Vagina (tissue), 2 donors: ENCODE results near the gene THOC7.

Experiments used
- POLR2A ChIP-seq, 2 donors: fragments of 450-650 bp; IDR thresholded peaks; one replicate each; pipeline ENCODE4 v1.6.1; 2017; ENCODE audit warnings: antibody characterized with exemption in 2 of 2, mild to moderate bottlenecking in 2 of 2, moderate library complexity in 2 of 2
- POLR2AphosphoS5 ChIP-seq, 2 donors: sonication (generic); formaldehyde crosslinking; IDR thresholded peaks; one replicate each; pipeline ENCODE4 v1.9.0; 2017; ENCODE audit warnings: antibody characterized with exemption in 2 of 2, mild to moderate bottlenecking in 2 of 2, low read depth in 1 of 2; ENCODE audit not compliant: insufficient read depth in 1 of 2
- TF ChIP-seq, protein P1 (sequence below), 3 experiments: fragments of 450-650 bp in 2 of 3; fragments of 200-600 bp in 1 of 3; sonication (generic) in 1 of 3; IDR thresholded peaks; one replicate each; pipeline ENCODE4 v1.5.1; 2017 to 2019; ENCODE audit warnings: antibody characterized with exemption in 3 of 3, mild to moderate bottlenecking in 2 of 3, moderate library complexity in 2 of 3

DNA sequence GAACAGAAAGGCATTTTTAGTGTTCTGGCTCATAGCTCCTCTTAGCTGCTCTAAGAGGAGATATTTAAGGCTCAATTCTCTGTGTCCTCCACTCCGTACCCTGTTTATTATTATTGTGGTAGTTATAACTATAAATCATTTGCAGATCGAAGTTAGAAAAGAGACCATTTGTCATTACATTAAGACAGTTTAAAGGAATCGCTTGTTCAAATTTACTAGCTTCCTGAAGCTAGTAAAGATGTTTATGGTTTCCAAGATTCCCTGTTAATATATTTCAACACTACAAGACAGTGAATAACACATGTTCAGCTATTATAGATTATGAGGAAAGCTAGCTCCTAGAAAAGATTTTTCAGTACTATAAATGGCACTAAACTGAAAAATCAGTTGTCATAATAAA is 12.7 kb upstream of the THOC7 start:
- TF ChIP-seq, protein P1, sequence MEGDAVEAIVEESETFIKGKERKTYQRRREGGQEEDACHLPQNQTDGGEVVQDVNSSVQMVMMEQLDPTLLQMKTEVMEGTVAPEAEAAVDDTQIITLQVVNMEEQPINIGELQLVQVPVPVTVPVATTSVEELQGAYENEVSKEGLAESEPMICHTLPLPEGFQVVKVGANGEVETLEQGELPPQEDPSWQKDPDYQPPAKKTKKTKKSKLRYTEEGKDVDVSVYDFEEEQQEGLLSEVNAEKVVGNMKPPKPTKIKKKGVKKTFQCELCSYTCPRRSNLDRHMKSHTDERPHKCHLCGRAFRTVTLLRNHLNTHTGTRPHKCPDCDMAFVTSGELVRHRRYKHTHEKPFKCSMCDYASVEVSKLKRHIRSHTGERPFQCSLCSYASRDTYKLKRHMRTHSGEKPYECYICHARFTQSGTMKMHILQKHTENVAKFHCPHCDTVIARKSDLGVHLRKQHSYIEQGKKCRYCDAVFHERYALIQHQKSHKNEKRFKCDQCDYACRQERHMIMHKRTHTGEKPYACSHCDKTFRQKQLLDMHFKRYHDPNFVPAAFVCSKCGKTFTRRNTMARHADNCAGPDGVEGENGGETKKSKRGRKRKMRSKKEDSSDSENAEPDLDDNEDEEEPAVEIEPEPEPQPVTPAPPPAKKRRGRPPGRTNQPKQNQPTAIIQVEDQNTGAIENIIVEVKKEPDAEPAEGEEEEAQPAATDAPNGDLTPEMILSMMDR (IDR thresholded peaks at IDR 0.05): no peak
- TF ChIP-seq POLR2A (IDR thresholded peaks at IDR 0.05): no peak
- TF ChIP-seq POLR2AphosphoS5 (IDR thresholded peaks at IDR 0.05; ENCODE audit: insufficient read depth in 1 of 2, low read depth in 1 of 2): no peak
